GM12878 (cell line): ENCODE measurements around the gene PAK6. TPM values are rescaled to one million over a fixed set of nuclear protein-coding genes. Genes with fewer than 3 reads are reported as not detected.

Source experiments
- ATAC-seq: fragments of 200-7000 bp; cut with Tn5 transposase; 3 replicates; pipeline ENCODE4 v1.9.1; 2020; ENCODE audit warnings: mild to moderate bottlenecking, moderate library complexity
- BruUV-seq: library from RNA; stranded (reverse); fragments of 400-500 nt; replicated peaks from 2 replicates; lab custom pipeline; 2021; lab: Mats Ljungman, UMichigan
- CTCF ChIA-PET: fragments of 300-600 bp; sonication (Branson Sonifier 250); formaldehyde crosslinking; extraction: SDS; loops from one replicate; lab custom pipeline; 2021; ENCODE audit warnings: inconsistent platforms; lab: Yijun Ruan, JAX
- POLR2A ChIA-PET: fragments of 350-600 bp; formaldehyde crosslinking; extraction: SDS; loops from one replicate; lab custom pipeline; 2021; ENCODE audit warnings: inconsistent platforms; lab: Charles Lee
- RAD21 ChIA-PET: fragments of 300-600 bp; sonication (Branson Sonifier 250); formaldehyde crosslinking; loops from one replicate; lab custom pipeline; 2023; ENCODE audit warnings: antibody characterized with exemption; ENCODE audit not compliant: unreplicated experiment; lab: Charles Lee
- SMC1A ChIA-PET: fragments of 300-600 bp; sonication (Branson Sonifier 250); formaldehyde crosslinking; loops from one replicate; lab custom pipeline; 2023; ENCODE audit not compliant: unreplicated experiment, uncharacterized antibody; lab: Charles Lee
- DNase-seq: peaks from one replicate; pipeline ENCODE4 v3.0.0-alpha.2; 2011; ENCODE audit warnings: low read depth, low spot score
- FAIRE-seq: peaks from 3 replicates; lab custom pipeline; 2011; peaks lifted over from hg19 to GRCh38; lab: Jason Lieb, UNC
- H2AFZ ChIP-seq: 2 replicates; pipeline ENCODE4 v1.6.0; 2011; ENCODE audit warnings: low read depth, low read length, control low read depth; ENCODE audit not compliant: control insufficient read depth
- H3K27ac ChIP-seq: 2 replicates; pipeline ENCODE4 v1.5.1; 2011; ENCODE audit warnings: control low read depth; ENCODE audit not compliant: control insufficient read depth, insufficient read depth
- H3K27me3 ChIP-seq, 2 experiments: replicated peaks in 1 of 2; 2 replicates each; pipeline versions ENCODE4 v1.6.0 to v1.6.1; 2011; ENCODE audit warnings: low read length in 1 of 2; ENCODE audit not compliant: control insufficient read depth in 2 of 2, insufficient read depth in 2 of 2
- H3K36me3 ChIP-seq, 2 experiments: 2 replicates each; pipeline ENCODE4 v1.5.1; 2011; ENCODE audit warnings: low read length in 1 of 2; ENCODE audit not compliant: control insufficient read depth in 2 of 2, insufficient read depth in 2 of 2
- H3K4me1 ChIP-seq: 2 replicates; pipeline ENCODE4 v1.6.1; 2011; ENCODE audit warnings: mild to moderate bottlenecking, low read length, moderate library complexity, mixed read lengths; ENCODE audit not compliant: control insufficient read depth, insufficient read depth
- H3K4me2 ChIP-seq: 2 replicates; pipeline ENCODE4 v1.6.0; 2011; ENCODE audit warnings: control low read depth; ENCODE audit not compliant: control insufficient read depth, insufficient read depth
- H3K4me3 ChIP-seq: fragments of 200-600 bp; sonication (generic); 2 replicates; pipeline ENCODE4 v1.5.1; 2016
- H3K79me2 ChIP-seq: 2 replicates; pipeline ENCODE4 v1.6.0; 2011; ENCODE audit warnings: low read length; ENCODE audit not compliant: control insufficient read depth, insufficient read depth
- H3K9ac ChIP-seq: 2 replicates; pipeline ENCODE4 v1.8.0; 2011; ENCODE audit warnings: low read length, control low read depth, mixed read lengths; ENCODE audit not compliant: control insufficient read depth, insufficient read depth
- H3K9me3 ChIP-seq: replicated peaks from 3 replicates; pipeline ENCODE4 v1.5.1; 2011; ENCODE audit warnings: mild to moderate bottlenecking, low read length; ENCODE audit not compliant: control insufficient read depth, insufficient read depth
- H4K20me1 ChIP-seq: 2 replicates; pipeline ENCODE4 v1.6.0; 2011; ENCODE audit not compliant: control insufficient read depth, insufficient read depth
- BCL11A ChIP-seq: IDR thresholded peaks from 2 replicates; pipeline ENCODE4 v1.6.1; 2011; ENCODE audit warnings: low read depth, low read length
- BHLHE40 ChIP-seq, 2 experiments: fragments of 450-650 bp in 1 of 2; IDR thresholded peaks; 2 replicates each; pipeline ENCODE4 v1.6.1; 2011 to 2017; ENCODE audit warnings: low read depth in 2 of 2, borderline replicate concordance in 1 of 2, improper control_type of control experiment in 1 of 2, low read length in 1 of 2, mild to moderate bottlenecking in 1 of 2
- CHD4 ChIP-seq: fragments of 200-600 bp; sonication (generic); IDR thresholded peaks from 2 replicates; pipeline ENCODE4 v1.6.1; 2016; ENCODE audit warnings: mild to moderate bottlenecking
- CREB1 ChIP-seq: IDR thresholded peaks from 2 replicates; pipeline ENCODE4 v1.6.1; 2012; ENCODE audit warnings: low read depth, mild to moderate bottlenecking, inconsistent platforms
- EED ChIP-seq: sonication (generic); IDR thresholded peaks from 2 replicates; pipeline ENCODE4 v1.6.1; 2016; ENCODE audit warnings: antibody characterized with exemption, low read depth
- EP300 ChIP-seq, 2 experiments: fragments of 150-350 bp in 1 of 2; IDR thresholded peaks; 2 replicates each; pipeline ENCODE4 v1.6.1; 2011 to 2012; ENCODE audit warnings: low read depth in 2 of 2, low read length in 2 of 2, borderline replicate concordance in 1 of 2, improper control_type of control experiment in 1 of 2, inconsistent platforms in 1 of 2; ENCODE audit not compliant: control insufficient read depth in 1 of 2
- HCFC1 ChIP-seq: fragments of 150-350 bp; IDR thresholded peaks from 2 replicates; pipeline ENCODE4 v1.6.1; 2014; ENCODE audit warnings: low read length
- HDGF ChIP-seq: fragments of 450-650 bp; IDR thresholded peaks from 2 replicates; pipeline ENCODE4 v1.6.1; 2016; ENCODE audit warnings: antibody characterized with exemption
- IKZF1 ChIP-seq: fragments of 450-650 bp; conservative IDR thresholded peaks from 2 replicates; pipeline ENCODE4 v1.6.1; 2017; ENCODE audit warnings: antibody characterized with exemption, mild to moderate bottlenecking
- MTA3 ChIP-seq: IDR thresholded peaks from 2 replicates; pipeline ENCODE4 v1.6.1; 2012; ENCODE audit warnings: low read length, inconsistent platforms, borderline replicate concordance
- NR2F1 ChIP-seq: fragments of 450-650 bp; conservative IDR thresholded peaks from 2 replicates; pipeline ENCODE4 v1.6.1; 2017; ENCODE audit warnings: mild to moderate bottlenecking
- PML ChIP-seq: IDR thresholded peaks from 2 replicates; pipeline ENCODE4 v1.6.1; 2012; ENCODE audit warnings: low read length, inconsistent platforms
- RUNX3 ChIP-seq: IDR thresholded peaks from 2 replicates; pipeline ENCODE4 v1.6.1; 2012; ENCODE audit warnings: low read length, inconsistent platforms
- SMAD1 ChIP-seq: fragments of 450-650 bp; IDR thresholded peaks from 2 replicates; pipeline ENCODE4 v1.6.1; 2018; ENCODE audit warnings: mild to moderate bottlenecking, low read depth; ENCODE audit not compliant: partially characterized antibody
- SPI1 ChIP-seq: IDR thresholded peaks from 2 replicates; pipeline ENCODE4 v1.6.1; 2011; ENCODE audit warnings: low read depth, mild to moderate bottlenecking, low read length, moderate library complexity, borderline replicate concordance; ENCODE audit not compliant: insufficient read depth
- TAF1 ChIP-seq: IDR thresholded peaks from 2 replicates; pipeline ENCODE4 v1.6.1; 2011; ENCODE audit warnings: mild to moderate bottlenecking, low read depth, low read length, borderline replicate concordance
- ZNF622 ChIP-seq: fragments of 450-650 bp; IDR thresholded peaks from 2 replicates; pipeline ENCODE4 v1.6.1; 2017; ENCODE audit warnings: mild to moderate bottlenecking, inconsistent platforms
- WGBS: methylation state at CpG from one replicate; pipeline ENCODE4 v1.1.6; 2016; ENCODE audit warnings: low lambda C conversion rate; ENCODE audit not compliant: insufficient replicate concordance, insufficient coverage; ENCODE audit errors: missing lambda C conversion rate; 5-methylcytosine and 5-hydroxymethylcytosine counted together
- in situ Hi-C: fragments of 300-500 bp; cut with MboI; formaldehyde crosslinking; loops from 9 replicates; pipeline ENCODE4 v1.14.3; 2018; ENCODE audit warnings: mixed read lengths
- intact Hi-C: fragments of 100-400 bp; cut with micrococcal nuclease; formaldehyde crosslinking; loops from one replicate; pipeline ENCODE4 v1.14.2; 2022; ENCODE audit not compliant: unreplicated experiment
- polyA plus RNA-seq, 11 experiments: library from polyadenylated mRNA; depleted of rRNA in 4 of 11; unstranded in 6 of 11; stranded (reverse) in 5 of 11; fragments of >200 nt; fragmentation: Nextera tagmentation in 4 of 11; fragmentation: Illumina TruSeq in 1 of 11; extraction: Ambion mirVana in 4 of 11; extraction: Trizol in 1 of 11; gene quantifications; 1 replicate in 1 of 11; 2 replicates in 10 of 11; pipeline versions ENCODE4 v1.2.1 to v1.2.3, GENCODE V29; 2011 to 2016; ENCODE audit warnings: inconsistent platforms in 2 of 11, missing spikeins in 2 of 11, low read depth in 1 of 11
- total RNA-seq, 4 experiments: library from RNA; depleted of rRNA in 3 of 4; stranded (reverse); fragments of >200 nt in 3 of 4; fragmentation: Illumina TruSeq in 1 of 4; extraction: Trizol in 1 of 4; gene quantifications; 2 replicates each; pipeline versions ENCODE4 v1.2.1 to v1.2.3, GENCODE V29; 2013 to 2021
- TF ChIP-seq, protein P1 (sequence below): IDR thresholded peaks from 2 replicates; pipeline ENCODE4 v1.6.1; 2011; ENCODE audit warnings: borderline replicate concordance, low read depth, mild to moderate bottlenecking, moderate library complexity, mixed read lengths, low read length; ENCODE audit not compliant: insufficient read depth; ENCODE audit errors: extremely low read length

The PAK6 gene
- total and polyA plus RNA-seq, 10 of the 15 experiments (the other 5 are each of a cell fraction or from before 2014, with no cell fraction given) = 0.07 to 0.92 (median 0.31) TPM; not detected in 2

DNA sequence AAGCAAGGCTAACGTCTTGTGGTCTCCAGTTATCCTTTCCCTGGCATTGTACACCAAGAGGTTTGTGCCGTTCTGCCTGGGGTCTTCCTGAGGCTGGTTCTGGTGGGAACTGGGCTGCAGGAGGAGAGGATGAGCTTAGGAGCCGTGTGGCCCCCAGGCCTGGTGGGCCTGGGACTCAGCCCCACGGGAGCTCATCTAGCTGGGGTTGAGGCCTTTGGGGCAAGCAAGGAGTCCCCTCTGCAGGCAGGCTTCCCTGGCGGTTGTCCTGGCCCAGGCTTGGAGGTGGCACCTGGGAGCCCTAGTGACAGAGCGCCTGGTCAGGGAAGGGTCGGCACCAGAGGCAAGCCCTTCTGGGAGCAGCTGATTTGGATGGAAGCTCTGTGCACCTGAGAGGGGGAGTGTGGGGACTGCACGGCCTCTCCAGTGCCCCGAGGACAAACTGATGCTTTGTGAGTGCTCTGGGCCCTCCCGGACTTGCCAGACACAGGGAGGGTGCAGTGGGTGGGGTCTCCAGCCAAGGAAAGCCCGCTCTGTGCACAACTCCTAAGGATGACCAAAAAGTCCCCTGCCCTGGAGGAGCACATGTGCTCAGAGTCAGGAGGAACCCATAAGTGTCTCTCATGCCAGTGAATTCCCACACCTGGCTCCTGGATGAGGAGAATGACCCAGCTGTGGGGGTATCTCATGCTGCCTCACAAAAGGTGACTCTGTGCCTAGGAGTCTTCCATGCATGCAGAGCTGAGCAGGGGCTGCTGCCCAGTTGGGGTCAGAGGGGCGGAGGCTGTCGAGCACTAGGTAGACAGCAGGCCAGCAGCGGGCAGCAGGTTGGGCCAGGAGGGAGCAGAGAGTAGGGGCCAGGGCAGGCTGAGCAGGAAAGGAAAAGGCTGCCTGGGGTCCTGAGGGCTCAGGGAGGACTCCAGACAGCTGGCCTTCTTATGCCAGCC lies 2.7 kb downstream of the PAK6 start:
- TF ChIP-seq BCL11A (no peak), SPI1 (no peak), ZNF622 (no peak), SMAD1 (no peak), RUNX3 (no peak), BHLHE40 (IDR thresholded peaks at IDR 0.05; ENCODE audit: borderline replicate concordance in 1 of 2, low read depth in 2 of 2, low read length in 1 of 2) (no peak), NR2F1 (no peak), CREB1 (no peak), MTA3 (no peak), HDGF (no peak), PML (no peak), IKZF1 (no peak), TAF1 (no peak), EP300 (IDR thresholded peaks at IDR 0.05; ENCODE audit: borderline replicate concordance in 1 of 2, control insufficient read depth in 1 of 2, low read depth in 2 of 2, low read length in 2 of 2) (no peak), HCFC1 (no peak), CHD4 (no peak), EED (no peak)
- TF ChIP-seq, protein P1, sequence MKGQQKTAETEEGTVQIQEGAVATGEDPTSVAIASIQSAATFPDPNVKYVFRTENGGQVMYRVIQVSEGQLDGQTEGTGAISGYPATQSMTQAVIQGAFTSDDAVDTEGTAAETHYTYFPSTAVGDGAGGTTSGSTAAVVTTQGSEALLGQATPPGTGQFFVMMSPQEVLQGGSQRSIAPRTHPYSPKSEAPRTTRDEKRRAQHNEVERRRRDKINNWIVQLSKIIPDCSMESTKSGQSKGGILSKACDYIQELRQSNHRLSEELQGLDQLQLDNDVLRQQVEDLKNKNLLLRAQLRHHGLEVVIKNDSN = no peak
- TF ChIP-seq, all 136 proteins: peak for 0
- no peaks in the 10 kb centered on the region for H3K79me2 ChIP-seq
- BruUV-seq = no TSS peak
- no peaks in the 10 kb centered on the region; a peak in 1 of 4 replicates for H3K27me3 ChIP-seq
- no peak overlapping the region for H2AFZ ChIP-seq
- H3K4me2 ChIP-seq = no peak overlapping the region
- no peaks in the 10 kb centered on the region for H4K20me1 ChIP-seq
- CTCF ChIA-PET = interaction anchor here (1.3 to 1.5 kb wide), 2 partner anchors 33 to 37 kb away, joined by 3 to 5 read pairs; no protein-coding TSS in a partner anchor
- in situ Hi-C loops (no loop called here), intact Hi-C loops (no loop called here)
- ATAC-seq (no peak), FAIRE-seq (no peak), DNase-seq (no peak)
- 0 out of 2 replicates have a peak, but pooled peaks cover 4% of the 10 kb centered on the region for H3K4me1 ChIP-seq
- H3K9ac ChIP-seq = no peak overlapping the region
- H3K27ac ChIP-seq = no peak overlapping the region
- H3K4me3 ChIP-seq = no peak overlapping the region
- POLR2A ChIA-PET = interaction anchor here (0.6 kb wide), 1 partner anchor 57 kb away, joined by 3 read pairs; no protein-coding TSS in a partner anchor
- no peaks in the 10 kb centered on the region for H3K9me3 ChIP-seq
- SMC1A ChIA-PET = interaction anchor here (1.2 kb wide), 1 partner anchor 15 kb away, joined by 5 read pairs; no protein-coding TSS in a partner anchor
- RAD21 ChIA-PET = no interaction called here
- WGBS = 53% methylated on average over 14 of the region's 14 CpGs
- no peaks in the 10 kb centered on the region for H3K36me3 ChIP-seq
